IMR-90 (cell line): ENCODE data around the gene ARHGEF16. TPM values are rescaled to one million over a fixed set of nuclear protein-coding genes. Genes with fewer than 3 reads are reported as not detected.

Source experiments
- ATAC-seq: fragments of 200-7000 bp; cut with Tn5 transposase; 2 replicates; pipeline ENCODE4 v1.9.1; 2020; ENCODE audit warnings: low read depth, mild to moderate bottlenecking, moderate library complexity
- BruUV-seq: library from RNA; stranded (reverse); fragments of 400-500 nt; replicated peaks from 2 replicates; lab custom pipeline; 2021; lab: Mats Ljungman, UMichigan
- CTCF ChIA-PET: fragments of 300-600 bp; formaldehyde crosslinking; extraction: SDS; loops from one replicate; lab custom pipeline; 2021; ENCODE audit warnings: antibody characterized with exemption; lab: Yijun Ruan, JAX
- POLR2A ChIA-PET: fragments of 300-600 bp; sonication (Branson Sonifier 250); formaldehyde crosslinking; loops from one replicate; lab custom pipeline; 2022; ENCODE audit warnings: antibody characterized with exemption; ENCODE audit not compliant: unreplicated experiment; lab: Charles Lee
- DNase-seq: peaks from one replicate; pipeline ENCODE4 v3.0.0; 2013
- H2AFZ ChIP-seq: replicated peaks from 2 replicates; pipeline ENCODE3; 2013; ENCODE audit warnings: low read length, mild to moderate bottlenecking; ENCODE audit not compliant: poor library complexity
- H2AK5ac ChIP-seq: 2 replicates; pipeline ENCODE4 v1.6.1; 2013; ENCODE audit warnings: low read depth, low read length, inconsistent platforms
- H2AK9ac ChIP-seq: replicated peaks from 2 replicates; pipeline ENCODE3; 2013; ENCODE audit warnings: mild to moderate bottlenecking, low read depth, low read length, moderate library complexity; ENCODE audit not compliant: poor library complexity
- H2BK120ac ChIP-seq: 2 replicates; pipeline ENCODE4 v1.6.1; 2013; ENCODE audit warnings: low read depth, low read length, inconsistent platforms
- H2BK15ac ChIP-seq: 3 replicates; pipeline ENCODE4 v1.6.1; 2013; ENCODE audit warnings: low read depth, low read length, inconsistent platforms
- H2BK20ac ChIP-seq: 2 replicates; pipeline ENCODE4 v1.6.1; 2013; ENCODE audit warnings: low read depth, mild to moderate bottlenecking, inconsistent platforms, low read length, moderate library complexity
- H2BK5ac ChIP-seq: 2 replicates; pipeline ENCODE4 v1.6.1; 2013; ENCODE audit warnings: mild to moderate bottlenecking, low read depth, low read length, inconsistent platforms; ENCODE audit not compliant: poor library complexity, severe bottlenecking
- H3K14ac ChIP-seq: replicated peaks from 2 replicates; pipeline ENCODE4 v1.6.1; 2013; ENCODE audit warnings: low read depth, low read length, inconsistent platforms
- H3K18ac ChIP-seq: 2 replicates; pipeline ENCODE4 v1.6.1; 2013; ENCODE audit warnings: low read depth, low read length, control low read depth
- H3K23ac ChIP-seq: 2 replicates; pipeline ENCODE4 v1.6.1; 2013; ENCODE audit warnings: low read depth, low read length, inconsistent platforms
- H3K27ac ChIP-seq: 2 replicates; pipeline ENCODE4 v1.5.1; 2013; ENCODE audit warnings: mild to moderate bottlenecking, control low read depth, low read length; ENCODE audit not compliant: insufficient read depth
- H3K27me3 ChIP-seq: 2 replicates; pipeline ENCODE4 v1.6.1; 2013; ENCODE audit warnings: low read length; ENCODE audit not compliant: control insufficient read depth, insufficient read depth
- H3K36me3 ChIP-seq: 2 replicates; pipeline ENCODE4 v1.6.1; 2013; ENCODE audit warnings: low read length, mixed read lengths; ENCODE audit not compliant: control insufficient read depth, insufficient read depth
- H3K4ac ChIP-seq: 2 replicates; pipeline ENCODE4 v1.6.1; 2013; ENCODE audit warnings: low read depth, low read length, inconsistent platforms
- H3K4me1 ChIP-seq: 2 replicates; pipeline ENCODE4 v1.6.1; 2013; ENCODE audit warnings: low read length, mixed read lengths; ENCODE audit not compliant: control insufficient read depth, insufficient read depth
- H3K4me2 ChIP-seq: 2 replicates; pipeline ENCODE4 v1.6.1; 2013; ENCODE audit warnings: low read depth, mild to moderate bottlenecking, control low read depth, low read length, moderate library complexity
- H3K4me3 ChIP-seq: 2 replicates; pipeline ENCODE4 v1.5.1; 2013; ENCODE audit warnings: low read depth, mild to moderate bottlenecking, control low read depth, low read length, moderate library complexity; ENCODE audit not compliant: insufficient read depth
- H3K56ac ChIP-seq: 2 replicates; pipeline ENCODE4 v1.6.1; 2013; ENCODE audit warnings: low read length, inconsistent platforms; ENCODE audit not compliant: insufficient read depth; ENCODE audit errors: extremely low read depth
- H3K79me1 ChIP-seq, 2 experiments: 2 replicates each; pipeline ENCODE4 v1.6.1; 2013; ENCODE audit warnings: low read length in 2 of 2, inconsistent platforms in 1 of 2, low read depth in 1 of 2
- H3K9ac ChIP-seq: 2 replicates; pipeline ENCODE4 v1.6.1; 2013; ENCODE audit warnings: low read depth, low read length, control low read depth
- H3K9me1 ChIP-seq: 2 replicates; pipeline ENCODE4 v1.6.1; 2013; ENCODE audit warnings: low read length, inconsistent platforms; ENCODE audit not compliant: insufficient read depth
- H3K9me3 ChIP-seq: 2 replicates; pipeline ENCODE4 v1.6.1; 2013; ENCODE audit warnings: low read length; ENCODE audit not compliant: control insufficient read depth, insufficient read depth
- H4K20me1 ChIP-seq: 2 replicates; pipeline ENCODE4 v1.6.1; 2013; ENCODE audit warnings: low read length, inconsistent platforms; ENCODE audit not compliant: insufficient read depth
- H4K5ac ChIP-seq: 2 replicates; pipeline ENCODE4 v1.6.1; 2013; ENCODE audit warnings: mild to moderate bottlenecking, low read depth, low read length, control low read depth
- H4K8ac ChIP-seq, 2 experiments: 2 replicates each; pipeline ENCODE4 v1.6.1; 2013; ENCODE audit warnings: low read depth in 2 of 2, low read length in 2 of 2, control low read depth in 1 of 2, inconsistent platforms in 1 of 2
- H4K91ac ChIP-seq: 2 replicates; pipeline ENCODE4 v1.6.1; 2013; ENCODE audit warnings: low read depth, low read length, inconsistent platforms; ENCODE audit not compliant: insufficient read depth
- CEBPB ChIP-seq: IDR thresholded peaks from 2 replicates; pipeline ENCODE4 v1.6.1; 2012; ENCODE audit warnings: low read depth, low read length, improper control_type of control experiment
- FOS ChIP-seq: fragments of 150-350 bp; IDR thresholded peaks from 2 replicates; pipeline ENCODE4 v1.6.1; 2016; ENCODE audit warnings: low read depth, low read length
- MXI1 ChIP-seq: IDR thresholded peaks from 2 replicates; pipeline ENCODE4 v1.6.1; 2012; ENCODE audit warnings: low read depth, mild to moderate bottlenecking, low read length, moderate library complexity, borderline replicate concordance
- POLR2A ChIP-seq: IDR thresholded peaks from 2 replicates; pipeline ENCODE4 v1.6.1; 2012; ENCODE audit warnings: mild to moderate bottlenecking, low read depth, low read length
- RAD21 ChIP-seq: IDR thresholded peaks from 2 replicates; pipeline ENCODE4 v1.6.1; 2012; ENCODE audit warnings: low read length, improper control_type of control experiment
- WGBS, 2 experiments: methylation state at CpG; one replicate each; pipeline versions ENCODE4 v1.1.5 to v1.1.7; 2013; ENCODE audit warnings: missing lambda C conversion rate in 2 of 2; ENCODE audit not compliant: insufficient read length in 1 of 2; ENCODE audit errors: extremely low coverage in 2 of 2; 5-methylcytosine and 5-hydroxymethylcytosine counted together
- dilution Hi-C: fragments of 300-500 bp; cut with HindIII; formaldehyde crosslinking; loops from one replicate; pipeline ENCODE4 v1.14.3; 2018; ENCODE audit warnings: low sequenced_read_pairs; ENCODE audit not compliant: unreplicated experiment
- in situ Hi-C: fragments of 300-500 bp; cut with MboI; formaldehyde crosslinking; loops from 3 replicates; pipeline ENCODE4 v1.14.3; 2019; ENCODE audit warnings: low sequenced_read_pairs, inconsistent platforms, mixed read lengths
- intact Hi-C: fragments of 100-400 bp; cut with micrococcal nuclease; formaldehyde crosslinking; loops from 2 replicates; pipeline ENCODE4 v1.10.0; 2022
- polyA plus RNA-seq, 3 experiments: library from polyadenylated mRNA; depleted of rRNA; stranded (reverse); fragments of >200 nt; gene quantifications; 2 replicates each; pipeline ENCODE4 v1.2.3, GENCODE V29; 2012; ENCODE audit warnings: low replicate concordance in 1 of 3
- total RNA-seq: library from RNA; depleted of rRNA; stranded (reverse); fragments of >200 nt; gene quantifications from 2 replicates; pipeline ENCODE4 v1.2.3, GENCODE V29; 2012
- TF ChIP-seq, protein P1 (sequence below): conservative IDR thresholded peaks from 2 replicates; pipeline ENCODE4 v1.5.1; 2012; ENCODE audit warnings: mild to moderate bottlenecking, low read depth, low read length, improper control_type of control experiment

The ARHGEF16 gene
- total and polyA plus RNA-seq, 2 of the 4 experiments (the other 2 are of a cell fraction) = 0.18 to 0.39 TPM

DNA sequence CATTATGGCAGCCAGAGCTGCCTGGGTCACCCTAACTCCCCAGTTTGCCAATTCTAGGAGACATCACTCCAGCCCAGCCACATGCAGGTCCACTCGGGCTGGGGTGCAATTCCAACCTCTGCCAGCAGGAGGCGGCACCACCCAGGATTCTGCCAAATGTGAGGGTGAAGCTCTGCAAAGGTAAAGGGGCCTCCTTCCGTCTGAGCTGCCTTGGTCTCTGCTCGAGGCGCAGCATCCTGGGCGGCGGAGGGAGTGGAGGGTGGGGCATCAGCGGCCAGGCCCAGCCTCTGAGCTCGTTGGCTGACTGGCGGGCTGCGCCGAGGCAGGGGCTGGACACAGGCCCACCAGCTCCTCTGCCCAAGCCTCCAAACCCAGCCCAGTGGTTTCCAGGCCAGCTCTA, 63.8 kb downstream of the ARHGEF16 start:
- no peak overlapping the region for H3K23ac ChIP-seq
- H3K4me3 ChIP-seq = no peak overlapping the region
- H4K5ac ChIP-seq = no peak overlapping the region
- in situ Hi-C loops = no loop called here
- TF ChIP-seq POLR2A (no peak), MXI1 (no peak), FOS (no peak), CEBPB (no peak), RAD21 (peak; percentile 41)
- TF ChIP-seq, protein P1, sequence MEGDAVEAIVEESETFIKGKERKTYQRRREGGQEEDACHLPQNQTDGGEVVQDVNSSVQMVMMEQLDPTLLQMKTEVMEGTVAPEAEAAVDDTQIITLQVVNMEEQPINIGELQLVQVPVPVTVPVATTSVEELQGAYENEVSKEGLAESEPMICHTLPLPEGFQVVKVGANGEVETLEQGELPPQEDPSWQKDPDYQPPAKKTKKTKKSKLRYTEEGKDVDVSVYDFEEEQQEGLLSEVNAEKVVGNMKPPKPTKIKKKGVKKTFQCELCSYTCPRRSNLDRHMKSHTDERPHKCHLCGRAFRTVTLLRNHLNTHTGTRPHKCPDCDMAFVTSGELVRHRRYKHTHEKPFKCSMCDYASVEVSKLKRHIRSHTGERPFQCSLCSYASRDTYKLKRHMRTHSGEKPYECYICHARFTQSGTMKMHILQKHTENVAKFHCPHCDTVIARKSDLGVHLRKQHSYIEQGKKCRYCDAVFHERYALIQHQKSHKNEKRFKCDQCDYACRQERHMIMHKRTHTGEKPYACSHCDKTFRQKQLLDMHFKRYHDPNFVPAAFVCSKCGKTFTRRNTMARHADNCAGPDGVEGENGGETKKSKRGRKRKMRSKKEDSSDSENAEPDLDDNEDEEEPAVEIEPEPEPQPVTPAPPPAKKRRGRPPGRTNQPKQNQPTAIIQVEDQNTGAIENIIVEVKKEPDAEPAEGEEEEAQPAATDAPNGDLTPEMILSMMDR = peak; percentile 46
- H3K27me3 ChIP-seq = no peaks in the 10 kb centered on the region
- no peak overlapping the region for H2AFZ ChIP-seq
- H3K4me2 ChIP-seq = no peak overlapping the region
- intact Hi-C loops = no loop called here
- H2BK5ac ChIP-seq = no peak overlapping the region
- H3K4ac ChIP-seq = no peak overlapping the region
- H3K9me3 ChIP-seq = no peaks in the 10 kb centered on the region
- H3K18ac ChIP-seq = no peak overlapping the region
- no peak overlapping the region for H3K9ac ChIP-seq
- no peaks in the 10 kb centered on the region for H3K4me1 ChIP-seq
- H2AK9ac ChIP-seq = no peak overlapping the region
- H4K91ac ChIP-seq = no peak overlapping the region
- ChIA-PET CTCF (no interaction called here), POLR2A (no interaction called here)
- H3K14ac ChIP-seq = no peak overlapping the region
- dilution Hi-C loops = no loop called here
- no peaks in the 10 kb centered on the region for H3K36me3 ChIP-seq
- no peak overlapping the region for H4K8ac ChIP-seq
- no CpG with 5 or more reads among the region's 12 CpGs for WGBS, 2 experiments
- H3K27ac ChIP-seq = no peak overlapping the region
- ATAC-seq = no peak
- no peak overlapping the region for H3K56ac ChIP-seq
- no peak overlapping the region for H2BK20ac ChIP-seq
- H4K20me1 ChIP-seq = no peaks in the 10 kb centered on the region
- H3K9me1 ChIP-seq = no peaks in the 10 kb centered on the region
- H3K79me1 ChIP-seq = no peaks in the 10 kb centered on the region
- no peak overlapping the region for H2AK5ac ChIP-seq
- no peak for DNase-seq
- no peak overlapping the region for H2BK15ac ChIP-seq
- BruUV-seq = no TSS peak
- no peak overlapping the region for H2BK120ac ChIP-seq
